Left ventricle myocardium inferior (tissue), 1 donor: Measurements from ENCODE around the gene SLPI. TPM values are rescaled to one million over a fixed set of nuclear protein-coding genes. Genes with fewer than 3 reads are reported as not detected.

ENCODE experiments used
- DNase-seq: peaks from one replicate; pipeline ENCODE4 v3.0.0-alpha.2; 2020
- H3K27ac ChIP-seq: fragments of 200-600 bp; replicated peaks from 2 replicates; pipeline ENCODE4 v1.8.0; 2021
- H3K27me3 ChIP-seq: fragments of 200-600 bp; 2 replicates; pipeline ENCODE4 v1.8.0; 2021; ENCODE audit warnings: low read depth
- H3K36me3 ChIP-seq: fragments of 200-600 bp; 2 replicates; pipeline ENCODE4 v1.8.0; 2021
- H3K4me1 ChIP-seq: fragments of 200-600 bp; 2 replicates; pipeline ENCODE4 v1.8.0; 2021
- H3K4me3 ChIP-seq: fragments of 200-600 bp; 2 replicates; pipeline ENCODE4 v1.8.0; 2021; ENCODE audit warnings: mild to moderate bottlenecking, moderate library complexity
- H3K9me3 ChIP-seq: fragments of 200-600 bp; replicated peaks from 2 replicates; pipeline ENCODE4 v1.8.0; 2021
- intact Hi-C: fragments of 100-400 bp; cut with micrococcal nuclease; formaldehyde crosslinking; loops from one replicate; pipeline ENCODE4 v1.11.0; 2022
- total RNA-seq: library from RNA; stranded (reverse); fragmentation: NEBNext Ultra II Directional; extraction: Animal tissue kit (Norgen Biotek cat#: 25700); gene quantifications from one replicate; pipeline ENCODE4 v1.2.1, GENCODE V29; 2021
- TF ChIP-seq, protein P1 (sequence below): fragments of 200-600 bp; IDR thresholded peaks from 2 replicates; pipeline ENCODE4 v1.8.0; 2021; ENCODE audit warnings: antibody characterized with exemption, mild to moderate bottlenecking, borderline replicate concordance
- donor health status: DM: no; HTN: yes; CAD: no; lungs with severe emphysema.

SLPI gene
- total RNA-seq, 1 donor from 2014 or later: 1.8 TPM

DNA sequence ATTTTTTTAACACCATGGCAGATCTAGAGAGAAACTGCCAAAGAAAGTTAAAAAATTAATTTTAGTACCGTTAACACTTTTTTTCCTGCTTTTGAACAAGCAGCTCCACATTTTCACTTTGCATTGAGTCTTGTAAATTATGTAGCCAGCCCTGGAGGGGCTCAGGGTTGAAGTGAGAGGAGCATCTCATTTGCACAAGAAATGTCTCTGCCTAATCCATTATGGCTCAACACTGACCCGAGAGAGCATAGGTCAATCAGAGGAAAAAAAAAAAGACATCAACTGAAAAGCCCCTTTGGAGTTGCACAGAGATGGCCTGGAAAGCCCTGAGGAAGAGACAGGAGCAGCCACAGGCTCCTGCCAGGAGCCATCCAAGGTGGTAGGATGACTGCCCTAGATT lies 4.3 kb upstream of the SLPI start:
- no peak overlapping the region for H3K27ac ChIP-seq
- intact Hi-C loops: no loop called here
- no peaks in the 10 kb centered on the region for H3K4me1 ChIP-seq
- H3K27me3 ChIP-seq: peaks cover 54% of the 10 kb centered on the region
- H3K36me3 ChIP-seq: no peaks in the 10 kb centered on the region
- no peaks in the 10 kb centered on the region for H3K9me3 ChIP-seq
- TF ChIP-seq, protein P1, sequence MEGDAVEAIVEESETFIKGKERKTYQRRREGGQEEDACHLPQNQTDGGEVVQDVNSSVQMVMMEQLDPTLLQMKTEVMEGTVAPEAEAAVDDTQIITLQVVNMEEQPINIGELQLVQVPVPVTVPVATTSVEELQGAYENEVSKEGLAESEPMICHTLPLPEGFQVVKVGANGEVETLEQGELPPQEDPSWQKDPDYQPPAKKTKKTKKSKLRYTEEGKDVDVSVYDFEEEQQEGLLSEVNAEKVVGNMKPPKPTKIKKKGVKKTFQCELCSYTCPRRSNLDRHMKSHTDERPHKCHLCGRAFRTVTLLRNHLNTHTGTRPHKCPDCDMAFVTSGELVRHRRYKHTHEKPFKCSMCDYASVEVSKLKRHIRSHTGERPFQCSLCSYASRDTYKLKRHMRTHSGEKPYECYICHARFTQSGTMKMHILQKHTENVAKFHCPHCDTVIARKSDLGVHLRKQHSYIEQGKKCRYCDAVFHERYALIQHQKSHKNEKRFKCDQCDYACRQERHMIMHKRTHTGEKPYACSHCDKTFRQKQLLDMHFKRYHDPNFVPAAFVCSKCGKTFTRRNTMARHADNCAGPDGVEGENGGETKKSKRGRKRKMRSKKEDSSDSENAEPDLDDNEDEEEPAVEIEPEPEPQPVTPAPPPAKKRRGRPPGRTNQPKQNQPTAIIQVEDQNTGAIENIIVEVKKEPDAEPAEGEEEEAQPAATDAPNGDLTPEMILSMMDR: no peak
- no peak for DNase-seq
- no peak overlapping the region for H3K4me3 ChIP-seq

DNA sequence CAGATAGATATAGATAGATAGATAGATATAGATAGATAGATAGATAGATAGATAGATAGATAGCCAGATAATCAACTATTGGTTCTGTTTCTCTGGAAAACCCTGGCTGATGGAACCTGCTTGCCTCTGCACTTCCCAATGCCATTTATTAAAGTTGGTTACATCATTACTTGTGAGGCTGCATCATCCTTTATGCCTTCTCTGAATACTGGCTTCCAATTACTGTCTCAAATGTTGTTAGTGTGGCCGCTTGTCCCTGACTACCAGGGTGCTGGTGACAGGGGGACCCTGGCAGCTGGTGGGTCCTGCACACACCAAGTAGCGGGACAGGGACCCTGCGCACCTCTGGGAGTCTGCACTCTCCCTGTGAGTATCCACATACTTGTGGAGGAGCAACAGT lies 3.9 kb upstream of the SLPI start:
- no peak for DNase-seq
- no peaks in the 10 kb centered on the region for H3K36me3 ChIP-seq
- no peaks in the 10 kb centered on the region for H3K9me3 ChIP-seq
- H3K27me3 ChIP-seq: peaks cover 54% of the 10 kb centered on the region
- no peak overlapping the region for H3K27ac ChIP-seq
- no peaks in the 10 kb centered on the region for H3K4me1 ChIP-seq
- no peak overlapping the region for H3K4me3 ChIP-seq
- intact Hi-C loops: no loop called here
- TF ChIP-seq, protein P1: no peak

DNA sequence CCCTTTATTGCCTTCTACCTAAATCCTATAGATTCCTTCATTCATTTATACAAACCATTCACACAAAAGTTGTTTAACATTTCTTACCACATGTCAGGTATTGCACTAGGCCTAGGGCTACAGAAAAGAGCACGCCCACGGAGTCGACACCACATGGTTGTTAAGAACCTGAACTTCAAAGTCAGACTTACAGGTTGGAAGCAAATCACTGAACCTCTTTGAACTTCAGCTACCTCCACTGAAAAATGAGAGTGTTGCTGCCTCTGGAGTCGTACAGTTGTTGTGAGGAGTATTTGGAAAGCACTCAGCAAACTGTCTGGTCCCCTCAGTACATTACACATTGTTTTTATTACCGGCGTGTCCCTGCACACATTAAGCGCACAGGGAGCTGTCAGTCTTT lies 3.3 kb upstream of the SLPI start:
- H3K9me3 ChIP-seq: no peaks in the 10 kb centered on the region
- intact Hi-C loops: no loop called here
- DNase-seq: no peak
- H3K36me3 ChIP-seq: no peaks in the 10 kb centered on the region
- H3K4me3 ChIP-seq: no peak overlapping the region
- no peaks in the 10 kb centered on the region for H3K4me1 ChIP-seq
- H3K27ac ChIP-seq: no peak overlapping the region
- peaks cover 54% of the 10 kb centered on the region for H3K27me3 ChIP-seq
- TF ChIP-seq, protein P1: no peak

DNA sequence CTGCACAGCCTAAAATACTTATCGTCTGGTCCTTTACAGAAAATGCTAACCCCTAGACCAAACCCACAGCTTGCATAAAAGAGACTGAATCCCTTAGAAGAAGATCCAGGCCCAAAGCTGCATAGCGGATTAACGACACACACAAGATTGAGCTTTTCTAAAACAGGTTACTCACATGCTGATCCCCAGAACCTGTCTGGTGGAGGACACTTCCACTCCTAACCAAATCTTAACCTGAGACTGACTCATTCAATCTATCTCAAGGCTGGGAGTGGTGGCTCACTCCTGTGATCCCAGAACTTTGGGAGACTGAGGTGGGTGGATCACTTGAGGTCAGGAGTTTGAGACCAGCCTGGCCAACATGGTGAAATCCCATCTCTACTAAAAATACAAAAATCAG lies 2.8 kb upstream of the SLPI start:
- H3K27ac ChIP-seq: no peak overlapping the region
- H3K27me3 ChIP-seq: peaks cover 55% of the 10 kb centered on the region
- H3K36me3 ChIP-seq: no peaks in the 10 kb centered on the region
- no peak overlapping the region for H3K4me3 ChIP-seq
- intact Hi-C loops: no loop called here
- H3K4me1 ChIP-seq: no peaks in the 10 kb centered on the region
- TF ChIP-seq, protein P1: no peak
- DNase-seq: no peak
- H3K9me3 ChIP-seq: no peaks in the 10 kb centered on the region

DNA sequence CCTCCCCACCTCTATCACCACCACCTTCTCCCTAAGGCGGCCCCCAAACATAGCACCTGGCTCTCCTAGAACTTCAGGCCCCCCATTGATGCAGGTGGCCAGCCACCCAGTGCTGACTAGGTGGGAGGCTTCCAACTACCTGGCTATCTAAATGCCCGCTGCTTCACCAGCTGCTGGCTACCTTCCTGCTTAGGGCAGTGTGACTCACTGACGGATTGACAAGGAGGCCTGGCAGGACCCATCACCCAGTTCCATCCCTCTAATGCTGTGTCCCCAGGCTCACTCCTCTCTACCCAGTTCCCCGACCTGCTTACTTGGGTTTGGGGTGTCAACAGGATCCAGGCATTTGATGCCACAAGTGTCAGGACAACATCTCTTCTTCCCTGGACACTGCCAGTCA lies 1.1 kb downstream of the SLPI start:
- Histone ChIP-seq H3K9me3 (no peaks in the 10 kb centered on the region), H3K4me1 (no peaks in the 10 kb centered on the region), H3K27me3 (peaks cover 56% of the 10 kb centered on the region), H3K36me3 (no peaks in the 10 kb centered on the region), H3K4me3 (no peak overlapping the region), H3K27ac (no peak overlapping the region)
- DNase-seq: no peak
- intact Hi-C loops: no loop called here
- TF ChIP-seq, protein P1: no peak
